ENCODE data around the gene NTRK3.

The NTRK3 gene

GRCh38 chr15:88256279-88257230 lies at the start of gene NTRK3:
NTRK3 (minus strand) TSS chr15:88256739; CDS start chr15:88256153, 586 bp downstream.
- DNase-seq = peak; percentile 11

DNA sequence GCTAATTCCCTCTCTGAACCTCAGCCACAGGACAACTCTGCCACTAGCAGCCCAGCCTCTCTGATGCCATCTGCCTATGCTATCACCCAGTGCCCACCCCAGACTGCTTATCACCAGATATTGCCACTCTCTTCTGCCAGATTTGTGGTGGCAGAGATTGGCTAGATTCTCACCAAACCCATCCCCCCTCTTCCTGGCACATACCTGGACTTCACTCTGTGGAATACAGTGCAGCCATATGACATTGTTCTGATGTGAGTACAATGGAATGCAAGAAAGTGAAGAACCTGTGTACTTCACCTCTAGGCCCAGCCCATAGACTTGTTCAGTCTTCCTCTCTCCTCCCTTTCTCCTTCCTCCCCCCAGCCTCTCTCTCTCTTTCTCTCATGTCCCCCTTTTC lies 46.9 kb upstream of the NTRK3 start:
- DNase-seq = no peak

- DNase-seq = no peak
Measured at GRCh38 chr15:88302373-88302772, 45.8 kb upstream of the NTRK3 start.

DNA sequence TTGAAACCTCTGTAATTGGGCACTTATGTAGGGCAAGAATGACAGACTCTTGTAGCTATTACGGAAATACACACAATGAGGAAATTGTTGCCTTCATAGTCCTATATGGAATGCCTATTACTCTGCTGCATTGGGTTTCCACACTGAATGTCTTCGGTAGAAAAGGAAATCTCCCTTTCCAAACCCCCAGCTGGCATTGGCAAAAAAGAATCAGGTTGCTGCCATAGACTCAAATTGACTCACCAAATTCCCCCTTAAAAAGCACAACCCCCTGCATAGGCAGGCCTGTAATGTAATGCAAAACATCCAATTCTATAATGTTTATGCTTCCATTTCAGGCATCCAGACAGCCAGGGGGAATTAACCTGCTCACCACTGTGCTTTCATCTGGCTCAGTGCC lies 44.8 kb upstream of the NTRK3 start:
- DNase-seq = no peak

DNA sequence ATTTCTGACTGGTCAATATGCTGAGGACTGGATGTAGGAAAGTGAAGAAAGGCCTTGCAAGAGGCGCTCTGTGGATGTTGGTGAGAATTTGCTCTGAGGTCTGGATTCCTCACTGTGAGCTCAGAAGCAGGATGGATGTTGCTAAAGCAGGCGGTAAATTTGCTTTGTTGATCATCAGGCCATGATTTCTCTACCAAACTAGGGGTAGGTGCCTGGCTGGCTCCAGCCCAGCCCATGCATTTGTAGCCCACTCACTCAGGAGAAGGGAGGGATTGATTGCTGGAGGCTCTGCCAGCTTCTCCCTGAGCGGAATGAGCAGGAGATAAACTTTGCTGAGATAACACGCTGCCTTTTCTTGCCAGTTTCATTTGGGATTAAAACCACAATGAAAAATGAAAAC lies 44.3 kb upstream of the NTRK3 start:
- no peak for DNase-seq

- no peak for DNase-seq
Measured at GRCh38 chr15:88300089-88300488, 43.5 kb upstream of the NTRK3 start.

GRCh38 chr15:88299497-88299896 lies 43.0 kb upstream of the NTRK3 start:
- DNase-seq = no peak

- DNase-seq = no peak
Measured at GRCh38 chr15:88288661-88289060, 32.1 kb upstream of the NTRK3 start.

- DNase-seq = no peak
Measured at GRCh38 chr15:88288206-88288605, 31.7 kb upstream of the NTRK3 start.

DNA sequence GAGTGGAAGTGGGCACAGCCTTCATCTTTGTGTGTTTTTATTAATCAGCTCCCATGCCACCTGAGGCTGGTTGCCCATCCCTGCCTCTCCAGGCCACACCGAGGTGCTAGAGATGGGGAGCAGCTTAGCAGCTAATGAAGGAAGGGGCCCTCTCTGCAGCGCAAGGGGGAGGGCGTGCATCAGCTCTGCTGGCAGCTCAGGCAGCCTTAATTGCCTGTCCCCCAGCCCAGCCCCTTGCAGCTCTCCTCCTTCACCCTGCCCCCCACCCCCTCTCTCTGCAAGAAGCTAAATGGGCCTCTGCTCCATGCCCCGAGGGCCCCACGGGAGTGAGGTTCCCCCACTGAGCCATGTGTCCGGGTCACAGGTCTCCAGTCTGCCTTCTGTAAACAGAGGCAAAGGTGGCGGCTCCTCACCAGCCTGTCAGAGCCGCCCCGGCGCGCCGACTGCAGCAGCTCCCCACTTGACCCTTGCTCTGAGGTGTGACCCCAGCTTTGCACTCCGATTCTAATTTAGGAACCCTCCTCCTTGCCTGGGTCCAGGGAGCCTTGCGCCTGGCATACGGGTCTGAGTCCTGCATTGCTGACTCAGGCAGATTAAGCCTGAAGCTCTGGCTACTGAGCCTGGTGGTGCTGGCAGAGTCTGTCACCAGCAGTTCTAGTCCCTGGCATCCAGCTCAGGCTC lies 27.9 kb upstream of the NTRK3 start:
- no peak for DNase-seq

- DNase-seq = no peak
Measured at GRCh38 chr15:88282614-88283013, 26.1 kb upstream of the NTRK3 start.

GRCh38 chr15:88276821-88277410 lies 20.4 kb upstream of the NTRK3 start:
- DNase-seq = no peak

GRCh38 chr15:88275804-88276203 lies 19.3 kb upstream of the NTRK3 start:
- DNase-seq = no peak

- DNase-seq = peak; percentile 75
Measured at GRCh38 chr15:88274553-88275460, 18.3 kb upstream of the NTRK3 start.

- no peak for DNase-seq
Measured at GRCh38 chr15:88272421-88272820, 15.9 kb upstream of the NTRK3 start.

DNA sequence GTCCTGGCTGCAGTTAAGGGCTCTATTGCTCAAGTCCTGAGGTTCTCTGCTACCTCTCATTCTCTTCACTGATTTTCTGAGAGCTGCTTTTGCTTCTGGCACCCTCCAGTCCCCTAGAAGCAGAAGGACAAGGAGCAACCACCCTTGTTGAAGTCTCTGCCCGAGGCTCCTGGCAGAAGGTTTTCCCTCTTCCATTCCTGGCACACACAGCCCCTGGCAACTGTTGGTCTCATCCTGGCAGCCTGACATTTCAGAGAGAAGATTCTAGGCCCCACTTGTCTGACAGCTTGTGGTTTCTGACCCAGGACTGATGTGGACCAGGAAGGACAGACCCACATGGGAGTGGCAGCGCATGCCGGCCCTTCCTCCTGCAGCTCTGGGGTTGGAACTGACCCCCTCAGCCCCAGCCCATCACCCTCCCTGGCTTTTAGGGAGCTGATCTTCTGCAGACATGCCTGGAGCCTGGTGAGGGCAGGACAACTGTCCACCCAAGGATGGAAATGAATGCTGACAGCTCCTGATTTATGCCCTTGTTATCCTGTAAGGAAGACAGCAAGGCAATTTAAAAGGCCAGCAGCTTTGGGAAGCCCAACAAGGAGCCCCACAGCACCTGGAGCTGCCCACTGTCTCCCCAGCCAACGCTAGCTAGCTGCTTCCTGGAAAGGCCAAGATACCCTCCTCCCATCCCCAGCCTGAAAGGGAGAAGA lies 13.0 kb upstream of the NTRK3 start:
- no peak for DNase-seq

DNA sequence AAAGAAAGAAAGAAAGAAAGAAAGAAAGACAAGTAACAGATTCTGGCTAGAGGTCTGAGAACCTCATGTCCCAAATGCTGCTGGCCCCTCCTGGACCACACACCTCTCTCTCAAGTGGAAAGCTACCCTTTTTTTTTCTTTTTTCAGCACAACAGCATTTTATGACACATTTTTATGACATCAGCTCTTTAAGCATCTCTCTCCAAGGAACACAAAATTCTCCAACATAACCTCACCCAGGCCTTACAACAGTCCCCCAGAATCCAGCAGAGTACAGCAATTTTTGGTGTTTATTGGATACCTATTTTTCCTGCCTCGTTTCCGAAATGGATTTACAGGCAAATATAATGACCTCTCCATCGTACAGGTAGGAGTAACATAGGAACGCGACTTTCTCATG lies 11.2 kb upstream of the NTRK3 start:
- DNase-seq = no peak

GRCh38 chr15:88266170-88266569 lies 9.6 kb upstream of the NTRK3 start:
- no peak for DNase-seq

GRCh38 chr15:88264622-88265021 lies 8.1 kb upstream of the NTRK3 start:
- no peak for DNase-seq

- DNase-seq = no peak
Measured at GRCh38 chr15:88262064-88262463, 5.5 kb upstream of the NTRK3 start.

DNA sequence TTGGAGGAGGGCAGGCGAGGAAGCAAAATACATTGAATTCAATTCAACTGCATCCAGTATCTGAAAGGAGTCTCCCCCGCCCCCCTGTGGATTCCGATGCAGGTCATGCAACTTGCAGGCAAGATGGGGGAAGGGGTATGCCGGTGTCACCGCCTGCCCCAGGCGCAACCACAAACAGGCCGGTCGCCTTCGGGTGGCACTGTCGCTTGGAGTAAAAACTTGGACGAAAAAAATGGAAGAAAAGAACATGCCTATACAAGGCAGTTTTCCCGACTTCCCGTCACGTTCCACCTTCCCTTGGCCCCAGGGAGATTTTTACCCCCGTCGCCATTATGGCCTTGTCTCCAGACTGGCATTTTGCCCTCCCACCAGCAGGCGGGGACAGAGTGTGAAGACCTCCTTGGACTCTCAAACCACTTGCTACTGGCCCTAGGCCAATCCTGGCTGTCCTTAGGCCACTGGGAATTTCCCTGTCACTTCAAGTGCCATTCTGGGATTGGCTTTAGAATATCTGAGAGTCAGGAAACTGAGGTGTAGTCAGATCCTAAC lies 1.6 kb upstream of the NTRK3 start:
- DNase-seq = peak; percentile 13
